Activated T-helper 1 cell treated with anti-CD3 and anti-CD28 coated beads, Interleukin-12 subunit alpha, Interleukin-12 subunit beta, Interleukin-2, Interleukin-4 antibody, amounts not matched to agents 30 ng/mL and 10 ng/mL and 1 ng/mL, durations not matched to agents 14 hours and 24 hours and 36 hours (primary cell): ENCODE results near the gene KRCC1. TPM values are rescaled to one million over a fixed set of nuclear protein-coding genes. Genes with fewer than 3 reads are reported as not detected.

Source experiments
- DNase-seq: peaks from one replicate; pipeline ENCODE4 v3.0.0; 2021; ENCODE audit warnings: low spot score
- H3K27ac Mint-ChIP-seq: one replicate; pipeline ENCODE4 v1.8.0; 2021; ENCODE audit warnings: mild to moderate bottlenecking, mixed read lengths
- H3K27me3 Mint-ChIP-seq: one replicate; pipeline ENCODE4 v1.8.0; 2022; ENCODE audit warnings: mild to moderate bottlenecking, moderate library complexity, mixed read lengths; ENCODE audit not compliant: insufficient read depth
- H3K36me3 Mint-ChIP-seq: one replicate; pipeline ENCODE4 v1.8.0; 2021; ENCODE audit warnings: low read depth, mixed read lengths
- H3K4me1 Mint-ChIP-seq: one replicate; pipeline ENCODE4 v1.8.0; 2021; ENCODE audit warnings: low read depth, mixed read lengths
- H3K4me3 Mint-ChIP-seq: one replicate; pipeline ENCODE4 v1.8.0; 2021; ENCODE audit warnings: mild to moderate bottlenecking, moderate library complexity, mixed read lengths
- H3K9me3 Mint-ChIP-seq: one replicate; pipeline ENCODE4 v1.8.0; 2021; ENCODE audit warnings: mixed read lengths
- intact Hi-C: fragments of 100-400 bp; cut with micrococcal nuclease; formaldehyde crosslinking; loops from one replicate; pipeline ENCODE4 v1.15.1; 2024
- total RNA-seq: library from RNA; stranded (reverse); gene quantifications from 2 replicates; pipeline ENCODE4 v1.2.3, GENCODE V29; 2022

The KRCC1 gene
- total RNA-seq, 1 donor from 2014 or later, result 17.9 TPM

GRCh38 chr2:88069117-88069516, 13.5 kb upstream of the KRCC1 start:
- no peak overlapping the region for H3K4me3 Mint-ChIP-seq
- H3K27me3 Mint-ChIP-seq, result peaks cover 6% of the 10 kb centered on the region
- intact Hi-C loops, result no loop called here
- no peak overlapping the region for H3K27ac Mint-ChIP-seq
- DNase-seq, result no peak
- no peaks in the 10 kb centered on the region for H3K36me3 Mint-ChIP-seq
- H3K9me3 Mint-ChIP-seq, result no peaks in the 10 kb centered on the region
- H3K4me1 Mint-ChIP-seq, result no peaks in the 10 kb centered on the region

GRCh38 chr2:88068044-88068443, 12.5 kb upstream of the KRCC1 start:
- no peak overlapping the region for H3K27ac Mint-ChIP-seq
- H3K9me3 Mint-ChIP-seq, result no peaks in the 10 kb centered on the region
- intact Hi-C loops, result no loop called here
- H3K36me3 Mint-ChIP-seq, result no peaks in the 10 kb centered on the region
- no peaks in the 10 kb centered on the region for H3K27me3 Mint-ChIP-seq
- H3K4me1 Mint-ChIP-seq, result no peaks in the 10 kb centered on the region
- no peak overlapping the region for H3K4me3 Mint-ChIP-seq
- no peak for DNase-seq

- intact Hi-C loops, result no loop called here
- H3K9me3 Mint-ChIP-seq, result no peaks in the 10 kb centered on the region
Observed at GRCh38 chr2:88067598-88067997, 12.0 kb upstream of the KRCC1 start, which contains the start of gene SMYD1. Gene SMYD1, plus strand, starts transcription at chr2:88067825. Its CDS starts 40 bp downstream, at chr2:88067865.

GRCh38 chr2:88067189-88067588, 11.6 kb upstream of the KRCC1 start:
- H3K36me3 Mint-ChIP-seq, result no peaks in the 10 kb centered on the region
- intact Hi-C loops, result no loop called here
- H3K27me3 Mint-ChIP-seq, result no peaks in the 10 kb centered on the region
- H3K4me3 Mint-ChIP-seq, result no peak overlapping the region
- DNase-seq, result no peak
- no peaks in the 10 kb centered on the region for H3K9me3 Mint-ChIP-seq
- H3K27ac Mint-ChIP-seq, result no peak overlapping the region
- no peaks in the 10 kb centered on the region for H3K4me1 Mint-ChIP-seq

More at GRCh38 chr2:88067598-88067997, 12.0 kb upstream of the KRCC1 start, which contains the start of gene SMYD1:
- Mint-ChIP-seq H3K27me3 (no peaks in the 10 kb centered on the region), H3K4me1 (no peaks in the 10 kb centered on the region), H3K27ac (no peak within 1 kb of the TSS), H3K36me3 (no peaks in the 10 kb centered on the region), H3K4me3 (no peak within 1 kb of the TSS)
- no peak for DNase-seq

GRCh38 chr2:88066543-88066942, 11.0 kb upstream of the KRCC1 start:
- DNase-seq, result no peak
- Mint-ChIP-seq H3K9me3 (no peaks in the 10 kb centered on the region), H3K27me3 (peaks cover 2% of the 10 kb centered on the region), H3K36me3 (no peaks in the 10 kb centered on the region), H3K27ac (no peak overlapping the region), H3K4me3 (no peak overlapping the region), H3K4me1 (no peaks in the 10 kb centered on the region)
- intact Hi-C loops, result no loop called here

GRCh38 chr2:88061295-88061694, 5.7 kb upstream of the KRCC1 start:
- Mint-ChIP-seq H3K27me3 (peaks cover 2% of the 10 kb centered on the region), H3K4me1 (peaks cover 24% of the 10 kb centered on the region), H3K9me3 (no peaks in the 10 kb centered on the region), H3K36me3 (no peaks in the 10 kb centered on the region), H3K27ac (no peak overlapping the region), H3K4me3 (no peak overlapping the region)
- intact Hi-C loops, result no loop called here
- DNase-seq, result no peak

GRCh38 chr2:88060907-88061275, 5.3 kb upstream of the KRCC1 start:
- H3K4me3 Mint-ChIP-seq, result no peak overlapping the region
- no peaks in the 10 kb centered on the region for H3K9me3 Mint-ChIP-seq
- intact Hi-C loops, result loop anchor here (1.0 kb wide), 3 partner anchors 99 to 130 kb away; no protein-coding TSS in a partner anchor
- H3K27ac Mint-ChIP-seq, result no peak overlapping the region
- DNase-seq, result no peak
- peaks cover 2% of the 10 kb centered on the region for H3K27me3 Mint-ChIP-seq
- H3K4me1 Mint-ChIP-seq, result peaks cover 28% of the 10 kb centered on the region
- H3K36me3 Mint-ChIP-seq, result no peaks in the 10 kb centered on the region

- no peak for DNase-seq
- Mint-ChIP-seq H3K4me3 (no peak overlapping the region), H3K36me3 (peaks cover under 1% of the 10 kb centered on the region), H3K4me1 (peaks cover 31% of the 10 kb centered on the region), H3K9me3 (no peaks in the 10 kb centered on the region), H3K27ac (no peak overlapping the region), H3K27me3 (peaks cover 2% of the 10 kb centered on the region)
- intact Hi-C loops, result loop anchor here (1.0 to 10.0 kb wide), 4 partner anchors 100 to 565 kb away; partner anchors contain the start of gene EIF2AK3
Observed at GRCh38 chr2:88059979-88060906, 4.7 kb upstream of the KRCC1 start.

- Mint-ChIP-seq H3K27ac (peak overlapping the region; percentile 15), H3K9me3 (no peaks in the 10 kb centered on the region), H3K27me3 (peaks cover 2% of the 10 kb centered on the region), H3K4me1 (peaks cover 50% of the 10 kb centered on the region), H3K36me3 (peaks cover 14% of the 10 kb centered on the region), H3K4me3 (no peak overlapping the region)
- no peak for DNase-seq
- intact Hi-C loops, result loop anchor here (10.0 kb wide), 1 partner anchor 567 kb away; the partner anchor contains the start of gene EIF2AK3
Observed at GRCh38 chr2:88058191-88058590, 2.6 kb upstream of the KRCC1 start.

- H3K4me3 Mint-ChIP-seq, result peak overlapping the region; percentile 37
- H3K9me3 Mint-ChIP-seq, result no peaks in the 10 kb centered on the region
Observed at GRCh38 chr2:88057437-88057844, 1.9 kb upstream of the KRCC1 start.

GRCh38 chr2:88054782-88055370, 707 bp downstream of the KRCC1 start:
- no peak for DNase-seq
- H3K27ac Mint-ChIP-seq, result peak overlapping the region; percentile 88
- H3K27me3 Mint-ChIP-seq, result no peaks in the 10 kb centered on the region
- H3K4me1 Mint-ChIP-seq, result peaks cover 62% of the 10 kb centered on the region
- intact Hi-C loops, result loop anchor here (2.0 to 10.0 kb wide), 2 partner anchors 16 to 570 kb away; partner anchors contain the start of gene EIF2AK3
- H3K4me3 Mint-ChIP-seq, result peak overlapping the region; percentile 93
- H3K9me3 Mint-ChIP-seq, result no peaks in the 10 kb centered on the region
- H3K36me3 Mint-ChIP-seq, result peaks cover 27% of the 10 kb centered on the region

More at GRCh38 chr2:88057437-88057844, 1.9 kb upstream of the KRCC1 start:
- Mint-ChIP-seq H3K27ac (peak overlapping the region; percentile 4), H3K4me1 (peaks cover 57% of the 10 kb centered on the region), H3K36me3 (peaks cover 17% of the 10 kb centered on the region), H3K27me3 (peaks cover 2% of the 10 kb centered on the region)
- DNase-seq, result no peak
- intact Hi-C loops, result loop anchor here (10.0 kb wide), 1 partner anchor 567 kb away; the partner anchor contains the start of gene EIF2AK3

- intact Hi-C loops, result loop anchor here (1.0 to 10.0 kb wide), 3 partner anchors 15 to 571 kb away; partner anchors contain the start of genes EIF2AK3 and RNU2-63P
- Mint-ChIP-seq H3K9me3 (no peaks in the 10 kb centered on the region), H3K4me1 (peaks cover 62% of the 10 kb centered on the region), H3K27ac (peak overlapping the region; percentile 88), H3K27me3 (no peaks in the 10 kb centered on the region), H3K4me3 (peak overlapping the region; percentile 93), H3K36me3 (peaks cover 27% of the 10 kb centered on the region)
- no peak for DNase-seq
Observed at GRCh38 chr2:88053934-88054781, 1.4 kb downstream of the KRCC1 start.
